ENCODE data around the gene HJV.

The HJV gene

DNA sequence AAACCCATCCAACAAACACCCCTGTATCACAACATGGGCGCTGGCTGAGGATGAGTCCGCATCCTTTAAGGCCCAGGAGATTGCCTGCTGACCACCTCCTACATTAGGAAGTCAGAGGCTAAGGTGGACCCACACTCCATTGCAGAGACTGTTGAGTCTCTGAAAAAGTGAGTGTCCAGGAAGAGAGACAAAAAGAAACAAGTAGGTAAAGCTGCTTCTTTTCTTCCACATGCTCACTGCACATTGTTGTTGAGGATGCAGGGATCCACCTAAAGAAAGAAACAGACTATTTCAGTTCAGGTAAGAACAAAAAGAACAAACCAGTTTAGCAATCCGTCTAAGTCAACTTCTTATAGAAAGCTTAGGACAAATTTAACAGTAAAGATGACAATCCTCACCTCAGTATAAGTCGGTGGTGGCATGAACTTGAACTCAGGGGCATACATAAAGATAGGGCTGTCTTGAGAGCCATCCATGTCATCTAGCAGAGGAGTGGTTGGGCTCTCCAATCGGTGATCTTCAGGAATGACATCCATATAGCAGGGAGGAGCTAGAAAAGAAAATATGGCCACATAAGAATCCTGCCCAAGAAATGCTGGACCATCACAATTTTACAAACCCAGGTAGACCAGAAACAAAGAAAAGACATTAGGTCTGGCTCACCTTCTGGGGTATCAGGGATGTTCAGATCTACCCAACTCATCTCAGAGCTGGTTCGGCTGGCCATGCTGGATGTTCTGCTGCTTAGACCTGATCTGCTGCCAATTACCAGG, 27.7 kb downstream of the HJV start:
- DNase-seq (ENCODE audit: low read depth in 2 of 2) = no peak

DNA sequence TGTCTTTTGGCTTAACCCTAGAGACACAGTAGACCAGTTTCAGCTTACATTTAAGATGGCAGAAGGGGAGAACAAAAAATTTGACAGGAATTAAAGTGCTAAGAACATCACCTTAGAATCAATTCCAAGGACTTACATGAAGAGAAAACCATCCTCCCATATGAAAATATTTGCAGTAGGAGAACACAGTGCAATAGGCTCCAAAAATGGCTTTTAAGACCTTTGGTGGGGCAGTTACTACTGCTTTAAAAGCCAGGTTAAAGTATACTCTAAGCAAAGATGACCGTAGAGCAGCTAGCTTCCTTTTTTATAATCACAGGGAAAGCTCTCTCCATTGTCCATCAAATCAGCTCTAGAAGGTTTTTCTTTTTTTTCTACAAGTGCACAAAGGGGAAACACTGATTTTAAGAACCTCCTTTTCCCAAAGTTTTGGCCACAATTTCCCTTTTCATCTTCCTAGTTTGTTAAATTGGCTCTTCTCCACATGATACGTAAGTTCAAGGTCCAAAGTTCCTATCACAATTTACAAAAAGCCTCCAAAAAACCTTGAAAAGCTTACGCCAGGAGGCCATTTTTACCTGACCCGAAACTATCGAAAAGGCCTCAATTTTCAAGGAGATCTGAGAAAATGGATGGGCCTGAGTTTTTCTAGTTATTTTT, 28.4 kb downstream of the HJV start:
- no peak for DNase-seq (ENCODE audit: low read depth in 2 of 2)

DNA sequence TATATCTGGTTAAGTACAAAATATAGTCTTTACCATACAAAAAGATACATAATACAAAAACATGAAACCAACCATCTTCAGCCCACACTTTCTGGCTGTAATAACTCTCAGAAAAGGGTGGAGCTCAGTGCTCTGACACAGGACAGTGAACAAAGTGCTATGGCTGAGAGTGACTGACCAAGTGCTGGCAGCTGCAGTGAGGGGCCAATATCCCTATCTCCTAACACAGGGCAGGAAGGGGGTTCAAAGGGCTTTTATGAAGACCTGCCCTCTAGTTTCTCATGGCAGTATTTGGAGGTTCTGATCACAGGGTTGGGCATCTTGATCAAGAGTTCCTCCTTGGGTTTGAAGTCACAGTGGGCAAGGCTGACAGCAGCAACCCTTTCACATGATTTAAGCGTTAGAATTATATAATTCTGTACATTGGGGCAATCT, 29.0 kb downstream of the HJV start:
- DNase-seq (ENCODE audit: low read depth in 2 of 2) = no peak

DNA sequence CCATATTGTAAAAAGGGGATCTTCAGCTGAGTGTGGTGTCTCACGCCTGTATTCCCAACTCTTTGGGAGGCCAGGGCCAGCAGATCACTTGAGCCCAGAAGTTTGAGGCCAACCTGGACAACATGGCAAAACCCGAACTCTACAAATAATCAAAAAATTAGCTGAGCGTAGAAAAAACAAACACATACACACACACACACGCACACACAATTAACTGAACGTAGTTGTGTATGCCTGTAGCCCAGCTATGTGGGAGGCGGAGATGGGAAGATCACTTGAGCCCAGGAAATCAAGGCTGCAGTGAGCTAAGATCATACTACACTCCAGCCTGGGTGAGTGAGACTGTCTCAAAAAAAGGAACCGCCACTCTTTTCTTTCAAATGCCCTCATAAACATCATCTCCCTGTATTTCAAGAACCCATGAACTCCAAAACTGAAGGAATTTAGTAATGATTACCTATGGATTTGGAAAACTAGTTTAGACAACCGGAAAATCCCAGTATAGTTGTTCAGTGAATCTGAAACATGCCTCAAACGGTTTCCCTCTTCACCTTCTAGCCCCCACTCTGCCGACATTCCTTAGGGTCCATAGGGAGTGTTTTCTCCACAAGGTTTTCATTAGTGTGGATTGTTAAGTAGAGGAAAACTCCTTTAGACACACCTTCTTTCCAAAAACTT, 29.7 kb downstream of the HJV start:
- DNase-seq (ENCODE audit: low read depth in 2 of 2) = no peak

DNA sequence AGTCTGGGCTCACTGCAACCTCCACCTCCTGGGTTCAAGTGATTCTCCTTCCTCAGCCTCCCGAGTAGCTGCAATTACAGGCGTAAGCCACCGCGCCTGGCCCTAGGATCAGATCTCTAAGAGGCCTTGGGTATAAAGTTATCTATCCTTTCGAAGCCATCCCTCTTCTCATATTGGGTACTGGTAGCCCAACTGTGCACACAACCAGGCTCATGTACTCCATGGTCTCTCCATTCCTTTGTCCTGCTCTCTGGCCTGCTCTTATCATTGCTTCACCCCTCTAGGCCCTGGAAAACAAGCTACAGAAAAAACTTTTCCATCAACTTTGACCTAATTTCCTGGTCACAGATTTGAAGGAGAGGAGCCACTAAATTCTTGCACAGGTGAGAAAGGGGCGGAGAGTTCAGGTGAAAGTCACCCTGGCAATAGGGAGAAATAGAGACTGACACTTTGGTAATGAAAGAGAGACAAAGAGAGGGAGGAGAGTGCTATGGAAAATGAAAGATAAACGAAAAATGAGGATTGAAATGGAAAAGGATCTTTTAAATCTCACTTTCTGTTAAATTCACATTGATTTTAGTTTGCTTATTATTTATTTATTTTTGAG, 31.2 kb downstream of the HJV start:
- no peak for DNase-seq (ENCODE audit: low read depth in 2 of 2)

DNA sequence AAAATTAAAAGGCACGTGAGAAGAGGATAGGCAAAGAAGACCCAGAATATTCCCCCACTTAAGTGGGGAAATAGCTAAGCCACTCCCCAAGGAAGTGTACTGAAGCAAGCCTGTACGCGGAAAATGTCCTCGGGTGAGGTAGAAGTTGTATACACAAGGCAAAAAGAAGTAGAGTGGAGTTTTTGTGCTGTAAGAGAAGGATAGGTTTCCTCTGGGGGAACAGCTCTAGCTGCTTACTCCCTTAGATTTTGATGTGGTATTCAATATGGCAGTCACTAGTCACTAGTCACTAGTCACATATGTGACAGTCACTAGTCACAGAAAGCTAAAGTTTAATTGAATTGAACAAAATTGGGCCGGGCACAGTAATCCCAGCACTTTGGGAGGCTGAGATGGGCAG, 32.8 kb downstream of the HJV start:
- DNase-seq (ENCODE audit: low read depth in 2 of 2) = no peak

DNA sequence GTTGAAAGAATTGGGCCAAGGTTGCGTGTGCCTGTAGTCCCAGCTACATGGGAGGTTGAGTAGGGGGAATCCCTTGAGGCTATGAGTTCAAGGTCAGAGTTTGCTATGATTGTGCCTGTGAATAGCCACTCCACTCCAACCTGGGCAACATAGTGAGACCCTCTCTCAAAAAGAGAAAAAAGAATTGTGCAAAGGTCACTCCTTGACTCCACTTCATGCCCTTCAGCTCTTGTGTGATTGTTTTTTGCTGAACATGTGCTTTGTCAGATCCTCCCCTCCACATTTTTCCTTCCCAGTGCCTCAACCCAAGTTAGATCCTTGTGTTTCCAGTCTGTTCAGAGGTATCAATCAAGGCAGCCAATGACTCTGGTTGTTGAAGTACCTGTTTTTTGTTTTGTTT, 33.6 kb downstream of the HJV start:
- DNase-seq (ENCODE audit: low read depth in 2 of 2) = no peak

DNA sequence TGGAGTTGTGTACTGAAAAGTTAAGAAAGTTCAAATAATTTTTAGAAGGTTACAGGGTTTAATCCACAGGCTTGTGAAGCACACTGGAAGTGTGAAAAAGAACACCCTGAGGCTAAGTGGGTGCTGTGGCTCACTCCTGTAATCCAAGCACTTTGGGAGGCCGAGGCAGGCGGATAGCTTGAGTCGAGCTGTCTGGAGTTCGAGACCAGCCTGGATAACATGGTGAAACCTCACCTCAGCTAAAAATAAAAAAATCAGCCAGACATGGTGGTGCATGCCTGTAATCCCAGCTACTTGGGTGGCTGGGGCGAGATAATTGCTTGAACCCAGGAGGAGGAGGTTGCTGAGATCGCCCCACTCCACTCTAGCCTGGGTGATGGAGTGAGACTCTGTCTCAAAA, 35.0 kb downstream of the HJV start:
- DNase-seq (ENCODE audit: low read depth in 2 of 2) = no peak

DNA sequence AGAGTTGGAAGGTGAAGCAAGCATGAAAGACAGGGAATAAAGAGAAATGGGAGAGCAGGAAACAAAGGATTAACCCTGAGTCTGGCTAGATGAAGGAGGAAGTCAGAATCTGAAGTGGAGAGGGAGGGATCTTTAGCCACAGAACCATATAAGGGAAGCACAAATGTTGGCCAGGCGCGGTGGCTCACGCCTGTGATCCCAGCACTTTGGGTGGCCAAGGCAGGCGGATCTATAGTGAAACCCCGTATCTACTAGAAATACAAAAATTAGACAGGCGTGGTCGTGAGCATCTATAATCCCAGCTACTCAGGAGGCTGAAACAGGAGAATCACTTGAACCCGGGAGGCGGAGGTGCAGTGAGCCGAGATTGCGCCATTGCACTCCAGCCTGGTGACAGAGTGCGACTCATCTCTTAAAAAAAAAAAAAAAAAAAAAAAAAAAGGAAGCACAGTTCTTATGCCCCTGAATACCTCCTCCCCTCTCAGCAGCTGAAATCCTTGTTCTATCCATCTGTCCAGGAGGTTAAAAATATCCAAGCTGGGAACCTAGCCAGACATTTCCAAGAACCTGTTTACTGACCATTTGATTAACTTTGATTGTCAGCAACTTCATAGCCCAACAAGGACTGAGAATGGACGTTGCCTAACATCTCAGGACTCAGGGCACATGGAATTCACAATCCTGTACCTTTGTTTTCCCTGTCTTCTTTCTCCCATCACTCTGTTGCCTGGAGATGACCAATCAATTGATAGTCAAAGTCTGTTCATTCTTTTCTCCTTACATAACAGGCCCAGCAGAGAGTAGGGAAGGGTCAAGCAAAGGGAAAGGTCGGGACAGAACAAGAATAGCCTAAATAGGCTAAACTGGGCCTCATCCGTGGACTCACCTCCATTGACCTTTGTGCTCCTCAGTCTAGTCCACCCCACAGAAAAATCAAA, 35.8 kb downstream of the HJV start:
- peak in 1 of 2 experiments; percentile 53 for DNase-seq (ENCODE audit: low read depth in 2 of 2)

DNA sequence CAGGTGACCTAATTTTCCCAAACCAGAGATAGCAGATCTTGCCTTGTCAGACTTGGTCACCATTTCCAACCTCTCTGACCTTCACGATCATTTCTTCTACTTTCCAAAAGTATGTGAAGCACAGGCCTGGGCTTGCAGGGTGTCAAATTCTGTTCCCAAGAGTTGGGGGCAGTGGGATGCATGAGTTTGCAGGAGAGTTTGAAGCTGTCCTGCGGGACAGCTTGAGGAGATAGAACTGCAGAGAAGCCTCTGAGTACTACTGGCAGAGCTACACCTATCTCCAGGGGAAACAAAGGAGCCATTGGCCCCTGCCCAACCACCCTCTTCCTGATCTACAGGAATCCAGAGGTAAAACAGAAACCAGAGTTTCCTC, 36.4 kb downstream of the HJV start:
- DNase-seq (ENCODE audit: low read depth in 2 of 2) = no peak

DNA sequence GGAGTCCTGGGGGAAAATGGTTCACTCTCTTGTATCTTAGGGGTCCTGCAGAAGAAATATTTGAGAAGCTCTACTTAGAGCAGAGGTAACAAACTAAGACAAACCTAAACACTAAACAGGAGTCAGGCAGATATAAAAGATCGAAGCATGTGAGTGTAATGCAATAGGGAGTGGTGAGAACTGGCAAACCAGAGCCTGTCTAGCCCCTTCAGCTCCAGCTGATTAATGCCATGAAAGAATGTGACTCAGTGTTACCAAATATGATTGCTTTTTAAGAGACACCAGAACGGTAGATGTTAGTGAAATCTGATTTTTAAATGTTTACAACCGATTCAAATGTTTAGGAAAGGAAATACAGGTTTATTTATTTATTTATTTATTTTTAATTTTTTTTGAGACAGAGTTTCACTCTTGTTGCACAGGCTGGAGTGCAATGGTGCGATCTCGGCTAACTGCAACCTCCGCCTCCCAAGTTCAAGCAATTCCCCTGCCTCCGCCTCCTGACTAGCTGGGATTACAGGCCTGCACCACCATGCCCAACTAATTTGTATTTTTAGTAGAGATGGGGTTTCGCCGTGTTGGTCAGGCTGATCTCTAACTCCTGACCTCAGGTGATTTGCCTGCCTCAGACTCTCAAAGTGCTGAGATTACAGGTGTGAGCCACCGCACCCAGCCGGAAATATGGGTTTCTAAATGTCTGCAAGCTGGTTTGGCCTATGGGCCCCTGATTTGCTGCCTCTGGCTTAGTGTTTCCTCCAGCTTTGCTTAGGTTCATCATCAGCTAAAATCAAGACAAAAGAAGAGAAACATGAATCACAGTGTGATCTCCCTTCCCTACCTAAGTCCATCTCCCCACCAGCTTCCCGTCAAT, 37.3 kb downstream of the HJV start:
- no peak for DNase-seq (ENCODE audit: low read depth in 2 of 2)

DNA sequence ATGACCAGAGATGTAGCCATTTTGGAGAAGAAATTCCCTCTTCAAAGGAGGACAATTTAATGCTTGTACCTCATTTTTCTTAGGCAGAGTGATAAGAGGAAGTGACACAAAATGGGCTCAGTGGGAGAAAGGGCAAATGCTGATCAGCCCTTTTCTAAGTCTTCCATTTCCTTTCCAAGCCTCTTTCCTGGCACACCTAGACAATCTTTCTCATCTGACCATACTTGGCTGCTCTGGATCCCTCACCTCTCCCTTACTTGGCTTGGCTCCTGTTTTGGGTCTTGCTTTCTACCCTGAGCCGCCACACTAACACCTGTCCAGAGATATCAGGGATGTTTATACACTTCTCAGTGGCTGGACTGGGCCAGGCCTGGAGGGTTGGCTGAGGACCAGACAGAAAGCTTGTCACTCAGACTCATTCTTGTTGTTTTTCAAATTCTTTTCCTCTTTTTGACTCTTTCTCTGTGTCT, 38.3 kb downstream of the HJV start:
- DNase-seq (ENCODE audit: low read depth in 2 of 2) = no peak

DNA sequence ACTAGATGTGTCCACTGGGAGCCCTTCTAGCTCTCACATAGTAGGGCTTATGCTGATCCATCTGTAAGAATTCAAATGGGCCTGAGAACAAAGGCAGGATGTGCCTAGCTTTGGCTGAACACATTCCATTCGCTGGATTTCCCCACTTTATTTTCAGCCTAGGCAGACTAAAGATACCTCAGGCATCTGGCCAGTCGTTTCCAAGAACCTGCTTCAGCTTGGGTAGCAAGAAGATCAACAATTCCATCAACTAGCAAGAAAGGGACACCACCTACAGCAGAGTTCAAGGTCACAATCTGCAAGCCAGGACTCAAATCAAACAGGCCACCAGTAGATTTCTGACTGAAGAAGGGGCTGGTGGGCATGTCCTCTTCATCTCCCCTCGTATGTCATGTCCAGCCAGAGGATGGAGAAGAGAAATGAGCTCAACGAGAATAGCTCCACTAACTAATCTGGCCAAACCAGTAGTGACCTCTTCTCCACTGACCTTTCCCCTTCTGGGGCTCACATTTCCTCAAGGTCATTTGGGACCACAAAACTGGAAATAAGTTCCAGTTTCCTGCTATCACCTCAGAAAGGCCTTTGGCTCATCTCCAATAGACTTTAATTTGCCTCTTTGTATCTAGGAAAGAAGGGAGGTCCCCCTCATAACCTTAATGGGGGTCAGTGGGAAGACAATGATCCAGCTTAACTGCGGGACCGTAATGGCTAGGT, 39.4 kb downstream of the HJV start:
- DNase-seq (ENCODE audit: low read depth in 2 of 2) = no peak

DNA sequence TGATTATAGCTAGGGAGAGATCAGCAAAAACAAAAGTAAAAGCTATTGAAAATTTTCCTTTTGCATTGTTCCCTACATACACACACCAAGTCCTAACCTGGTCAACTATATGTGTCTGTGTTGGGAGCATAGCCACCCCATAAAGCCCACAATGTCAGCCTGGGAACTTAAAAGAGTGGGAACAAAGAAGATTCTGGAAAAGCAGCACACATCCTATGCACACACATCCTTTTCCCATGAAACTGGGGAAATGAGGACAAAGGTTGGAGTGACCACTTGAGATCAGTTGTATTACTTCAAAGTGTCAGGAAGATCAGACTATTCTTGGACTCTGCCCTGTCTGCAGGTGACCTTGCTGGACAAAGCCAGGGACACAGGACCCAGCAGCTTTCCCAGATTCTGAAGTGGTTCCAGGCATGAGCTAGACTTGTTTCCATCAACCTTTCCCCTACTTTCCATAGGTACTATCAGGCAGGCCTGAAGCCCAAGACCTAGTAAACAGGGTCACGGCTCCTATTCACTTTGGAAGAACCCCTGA, 41.0 kb downstream of the HJV start:
- no peak for DNase-seq (ENCODE audit: low read depth in 2 of 2)

DNA sequence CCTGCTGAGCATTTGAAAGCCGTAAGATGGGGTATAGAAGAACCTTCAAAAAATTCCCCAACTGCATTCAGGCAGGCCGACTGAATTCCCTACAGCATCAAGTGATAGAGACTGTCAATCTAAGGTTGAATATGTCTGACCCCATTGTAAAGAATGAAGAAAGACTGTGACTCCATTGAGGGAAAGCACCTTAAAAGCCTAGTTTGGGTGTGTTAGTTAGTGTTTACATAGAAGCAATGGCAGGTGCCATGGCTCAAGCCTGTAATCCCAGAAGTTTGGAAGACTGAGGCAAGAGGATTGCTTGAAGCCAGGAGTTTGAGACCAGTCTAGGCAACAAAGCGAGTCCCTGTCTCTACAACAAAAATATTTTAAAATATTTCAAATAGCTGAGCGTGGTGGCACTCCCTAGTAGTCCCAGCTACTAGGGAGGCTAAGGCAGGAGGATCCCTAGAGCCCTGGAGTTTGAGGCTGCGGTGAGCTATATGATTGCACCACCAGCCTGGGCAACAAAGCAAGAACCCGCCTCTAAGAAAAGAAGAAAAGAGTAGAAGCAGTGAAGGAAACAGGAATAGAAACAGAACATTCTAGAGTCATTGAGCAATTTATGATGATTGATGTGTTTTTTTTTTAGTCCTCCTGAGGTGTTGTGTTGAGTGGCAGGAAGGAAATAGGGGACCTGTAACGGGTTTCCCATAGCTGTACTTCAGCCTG, 41.6 kb downstream of the HJV start:
- no peak for DNase-seq (ENCODE audit: low read depth in 2 of 2)

DNA sequence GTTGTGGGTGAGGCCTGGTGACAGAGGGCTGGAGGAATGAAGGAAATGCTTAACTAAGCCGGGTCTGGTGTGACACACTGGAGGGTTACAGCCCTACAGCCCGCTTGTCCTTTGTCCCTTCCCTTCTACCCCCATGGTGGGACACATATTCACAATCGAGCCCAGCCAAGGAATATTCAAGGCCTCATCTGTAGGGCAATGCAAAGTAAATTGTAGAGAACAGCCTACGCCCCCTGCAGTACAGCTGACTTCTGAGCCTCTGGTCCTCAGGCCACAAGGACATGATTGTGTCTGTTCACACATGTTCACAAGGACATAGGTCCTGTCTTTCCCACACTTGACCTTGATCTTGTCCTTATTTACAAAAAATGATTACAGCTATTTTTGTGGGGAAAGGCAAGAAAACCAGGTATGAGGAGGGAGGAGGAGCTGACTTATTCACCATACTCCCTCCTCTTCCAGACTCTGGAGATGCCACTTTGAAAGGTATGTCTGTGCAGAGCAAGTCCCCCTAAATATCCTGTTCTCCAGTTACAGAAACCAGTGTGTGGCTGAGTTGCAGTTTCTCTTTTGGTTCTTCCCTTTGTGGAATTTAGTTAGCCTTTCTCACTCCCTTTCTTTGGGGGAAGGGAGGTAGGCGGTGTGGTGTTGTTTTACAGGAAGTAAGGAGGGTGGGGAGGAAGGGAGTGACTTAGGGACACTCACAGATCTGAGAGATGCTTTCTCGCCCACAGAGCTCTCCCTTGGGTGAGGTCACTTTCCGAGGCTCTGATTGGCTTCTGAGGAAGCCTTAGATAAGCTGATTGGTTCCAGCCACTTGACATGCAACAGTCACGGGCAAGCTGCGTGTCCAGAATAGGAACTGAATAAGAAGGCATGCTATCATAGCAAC, 42.4 kb downstream of the HJV start:
- peak; percentile 99 for DNase-seq (ENCODE audit: low read depth in 2 of 2)

DNA sequence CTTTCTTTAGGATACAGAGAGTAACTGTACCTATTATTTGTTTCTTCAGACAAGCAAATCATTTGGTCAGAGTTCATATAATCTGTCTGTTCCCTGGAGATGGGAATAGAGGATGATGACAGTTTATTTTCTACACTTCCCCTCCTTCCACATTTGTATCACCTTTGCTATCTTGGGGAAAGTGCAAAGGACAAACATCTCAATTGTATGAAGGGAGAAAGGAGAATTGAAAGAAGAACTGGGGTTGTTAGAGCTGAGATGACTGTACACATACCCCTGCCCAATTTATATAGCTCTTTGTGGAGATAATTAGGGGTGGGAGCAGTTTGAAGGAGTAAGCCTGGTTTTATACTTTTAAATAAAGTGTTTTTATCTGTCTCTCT, 43.1 kb downstream of the HJV start:
- no peak for DNase-seq (ENCODE audit: low read depth in 2 of 2)
